Endothelial cell of umbilical vein (primary cell): ENCODE measurements around the gene CEP192. TPM values are rescaled to one million over a fixed set of nuclear protein-coding genes. Genes with fewer than 3 reads are reported as not detected.

ENCODE experiments used
- BruUV-seq: library from RNA; stranded (reverse); fragments of 400-500 nt; replicated peaks from 2 replicates; lab custom pipeline; 2021; lab: Mats Ljungman, UMichigan
- CTCF ChIA-PET: fragments of 300-600, 350-600 bp; sonication (Branson Sonifier 250); formaldehyde crosslinking; loops from one replicate; lab custom pipeline; 2021; ENCODE audit warnings: antibody characterized with exemption, inconsistent platforms; lab: Charles Lee
- POLR2A ChIA-PET: fragments of 300-600, 350-600 bp; sonication (Branson Sonifier 250); formaldehyde crosslinking; loops from one replicate; lab custom pipeline; 2021; ENCODE audit warnings: antibody characterized with exemption, inconsistent platforms; lab: Charles Lee
- DNase-seq: peaks from one replicate; pipeline ENCODE4 v3.0.0-alpha.2; 2011; ENCODE audit warnings: low read depth, low spot score
- FAIRE-seq: peaks from 2 replicates; lab custom pipeline; 2011; peaks lifted over from hg19 to GRCh38; lab: Jason Lieb, UNC
- H2AFZ ChIP-seq: 2 replicates; pipeline ENCODE4 v1.6.0; 2012; ENCODE audit warnings: low read depth, low read length, control low read depth, inconsistent platforms
- H3K27ac ChIP-seq: 2 replicates; pipeline ENCODE4 v1.5.1; 2011; ENCODE audit warnings: low read depth, mild to moderate bottlenecking, control low read depth, low read length, moderate library complexity; ENCODE audit not compliant: insufficient read depth
- H3K27me3 ChIP-seq, 2 experiments: 2 replicates each; pipeline versions ENCODE4 v1.6.0 to v1.6.1; 2011; ENCODE audit warnings: low read length in 2 of 2, mixed read lengths in 1 of 2; ENCODE audit not compliant: control insufficient read depth in 2 of 2, insufficient read depth in 2 of 2
- H3K36me3 ChIP-seq, 2 experiments: 2 replicates in 1 of 2; 3 replicates in 1 of 2; pipeline ENCODE4 v1.5.1; 2011; ENCODE audit warnings: low read length in 2 of 2, mild to moderate bottlenecking in 1 of 2, moderate library complexity in 1 of 2; ENCODE audit not compliant: control insufficient read depth in 2 of 2, insufficient read depth in 2 of 2; ENCODE audit errors: extremely low read depth in 1 of 2
- H3K4me1 ChIP-seq: 3 replicates; pipeline ENCODE4 v1.5.1; 2011; ENCODE audit warnings: mild to moderate bottlenecking, low read length; ENCODE audit not compliant: control insufficient read depth, insufficient read depth; ENCODE audit errors: extremely low read depth
- H3K4me2 ChIP-seq: 2 replicates; pipeline ENCODE4 v1.6.1; 2011; ENCODE audit warnings: low read length, control low read depth, mixed read lengths; ENCODE audit not compliant: insufficient read depth
- H3K4me3 ChIP-seq, 3 experiments: fragments of 200-600 bp in 1 of 3; sonication (generic), shearing (Covaris generic) in 1 of 3; replicated peaks in 1 of 3; 2 replicates each; pipeline ENCODE4 v1.5.1; 2011 to 2016; ENCODE audit warnings: control low read depth in 3 of 3, low read length in 3 of 3, mild to moderate bottlenecking in 2 of 3, inconsistent platforms in 1 of 3, low read depth in 1 of 3, moderate library complexity in 1 of 3; ENCODE audit not compliant: insufficient read depth in 1 of 3
- H3K79me2 ChIP-seq: 2 replicates; pipeline ENCODE4 v1.6.0; 2012; ENCODE audit warnings: low read length, inconsistent platforms; ENCODE audit not compliant: control insufficient read depth, insufficient read depth
- H3K9ac ChIP-seq: replicated peaks from 2 replicates; pipeline ENCODE3; 2011; ENCODE audit warnings: low read length, control low read depth; ENCODE audit not compliant: insufficient read depth; ENCODE audit errors: extremely low read depth
- H3K9me1 ChIP-seq: replicated peaks from 3 replicates; pipeline ENCODE4 v1.6.0; 2011; ENCODE audit warnings: mild to moderate bottlenecking, low read length; ENCODE audit not compliant: control insufficient read depth, insufficient read depth; ENCODE audit errors: extremely low read depth
- H3K9me3 ChIP-seq: replicated peaks from 2 replicates; pipeline ENCODE4 v1.5.1; 2012; ENCODE audit warnings: low read length, inconsistent platforms; ENCODE audit not compliant: control insufficient read depth, insufficient read depth
- H4K20me1 ChIP-seq: replicated peaks from 2 replicates; pipeline ENCODE3; 2011; ENCODE audit warnings: mild to moderate bottlenecking, low read length; ENCODE audit not compliant: control insufficient read depth, insufficient read depth; ENCODE audit errors: extremely low read depth
- CTCF ChIP-seq, 2 donors: IDR thresholded peaks; 1 replicate in 1 of 2; 2 replicates in 1 of 2; pipeline ENCODE4 v1.5.1; 2011; ENCODE audit warnings: low read length in 2 of 2, mild to moderate bottlenecking in 2 of 2, moderate library complexity in 2 of 2, control low read depth in 1 of 2, inconsistent platforms in 1 of 2, low read depth in 1 of 2; ENCODE audit not compliant: insufficient read depth in 1 of 2; ENCODE audit errors: extremely low read depth in 1 of 2
- EZH2 ChIP-seq: IDR thresholded peaks from 2 replicates; pipeline ENCODE4 v1.6.1; 2012; ENCODE audit warnings: borderline replicate concordance, low read depth, mild to moderate bottlenecking, moderate library complexity, low read length, inconsistent platforms; ENCODE audit not compliant: severe bottlenecking
- FOS ChIP-seq: IDR thresholded peaks from 2 replicates; pipeline ENCODE4 v1.6.1; 2011; ENCODE audit warnings: mild to moderate bottlenecking, low read length, moderate library complexity, borderline replicate concordance; ENCODE audit not compliant: insufficient read depth
- GATA2 ChIP-seq: IDR thresholded peaks from 2 replicates; pipeline ENCODE4 v1.7.0; 2011; ENCODE audit warnings: low read depth, mild to moderate bottlenecking, moderate library complexity, mixed read lengths, low read length; ENCODE audit not compliant: insufficient read length, insufficient read depth
- JUN ChIP-seq: IDR thresholded peaks from 2 replicates; pipeline ENCODE4 v1.6.1; 2011; ENCODE audit warnings: borderline replicate concordance, low read depth; ENCODE audit not compliant: insufficient read length, insufficient read depth
- MAX ChIP-seq: IDR thresholded peaks from 2 replicates; pipeline ENCODE4 v1.6.1; 2011; ENCODE audit not compliant: insufficient read depth, insufficient read length
- MYC ChIP-seq: IDR thresholded peaks from one replicate; pipeline ENCODE4 v1.6.1; 2011; ENCODE audit warnings: mild to moderate bottlenecking, low read depth, low read length
- POLR2A ChIP-seq: IDR thresholded peaks from 2 replicates; pipeline ENCODE4 v1.6.1; 2012; ENCODE audit warnings: low read depth, mild to moderate bottlenecking, control low read depth, low read length
- POLR2AphosphoS5 ChIP-seq: IDR thresholded peaks from 2 replicates; pipeline ENCODE4 v1.6.1; 2012; ENCODE audit warnings: low read depth, mild to moderate bottlenecking, control low read depth, low read length, moderate library complexity; ENCODE audit not compliant: insufficient read depth
- dilution Hi-C: fragments of 300-500 bp; cut with MboI; formaldehyde crosslinking; loops from one replicate; pipeline ENCODE4 v1.15.0; 2019; ENCODE audit warnings: low sequenced_read_pairs; ENCODE audit not compliant: extremely low pct_ligation_motif_present
- intact Hi-C: fragments of 100-400 bp; cut with micrococcal nuclease; formaldehyde crosslinking; loops from one replicate; pipeline ENCODE4 v1.10.0; 2022
- polyA plus RNA-seq, 4 experiments: library from polyadenylated mRNA; depleted of rRNA in 3 of 4; stranded (reverse) in 3 of 4; unstranded in 1 of 4; fragments of >200 nt; gene quantifications; 2 replicates each; pipeline versions ENCODE4 v1.2.1 to v1.2.3, GENCODE V29; 2011 to 2012; ENCODE audit warnings: missing spikeins in 1 of 4
- total RNA-seq: library from RNA; stranded (reverse); gene quantifications from 2 replicates; pipeline ENCODE4 v1.2.3, GENCODE V29; 2021

Gene CEP192
- total and polyA plus RNA-seq, 2 donors (not counting 3 experiments of a cell fraction or from before 2014, with no cell fraction given), result 14.5 to 22.9 TPM

GRCh38 chr18:13147130-13147529, 156.0 kb downstream of the CEP192 start:
- Histone ChIP-seq H3K36me3 (no peaks in the 10 kb centered on the region), H4K20me1 (no peaks in the 10 kb centered on the region), H3K4me3 (no peak overlapping the region), H2AFZ (no peak overlapping the region), H3K4me1 (no peaks in the 10 kb centered on the region), H3K79me2 (no peaks in the 10 kb centered on the region), H3K9me1 (no peaks in the 10 kb centered on the region), H3K27ac (no peak overlapping the region), H3K4me2 (no peak overlapping the region), H3K9me3 (peaks cover 3% of the 10 kb centered on the region), H3K27me3 (peaks cover 2 to 4% of the 10 kb centered on the region in 2 experiments), H3K9ac (no peak overlapping the region)
- dilution Hi-C loops (no loop called here), intact Hi-C loops (no loop called here)
- CTCF ChIA-PET, result interaction anchor here (1.0 kb wide), 1 partner anchor 13 kb away, joined by 3 read pairs; no protein-coding TSS in a partner anchor
- FAIRE-seq (no peak), DNase-seq (no peak)
- no TSS peak for BruUV-seq
- no peak for TF ChIP-seq MAX
- no peak for TF ChIP-seq POLR2AphosphoS5
- TF ChIP-seq JUN, result no peak
- no peak for TF ChIP-seq EZH2
- no peak for TF ChIP-seq MYC
- TF ChIP-seq FOS, result no peak
- POLR2A ChIA-PET, result no interaction called here

GRCh38 chr18:13151656-13152055, 160.5 kb downstream of the CEP192 start:
- intact Hi-C loops, result loop anchor here (10.0 kb wide), 1 partner anchor 383 kb away; no protein-coding TSS in a partner anchor

More at GRCh38 chr18:13151656-13152055, 160.5 kb downstream of the CEP192 start:
- Histone ChIP-seq H3K9me3 (no peaks in the 10 kb centered on the region), H4K20me1 (no peaks in the 10 kb centered on the region), H3K36me3 (no peaks in the 10 kb centered on the region), H3K79me2 (no peaks in the 10 kb centered on the region), H3K27me3 (peaks cover 4 to 8% of the 10 kb centered on the region in 2 experiments), H3K4me3 (no peak overlapping the region), H3K27ac (no peak overlapping the region), H3K4me2 (no peak overlapping the region), H3K9ac (no peak overlapping the region), H2AFZ (no peak overlapping the region), H3K4me1 (no peaks in the 10 kb centered on the region), H3K9me1 (no peaks in the 10 kb centered on the region)
- FAIRE-seq, result no peak
- DNase-seq, result no peak
- dilution Hi-C loops, result no loop called here
- TF ChIP-seq GATA2, result no peak
- TF ChIP-seq EZH2, result no peak
- TF ChIP-seq JUN, result no peak
- TF ChIP-seq CTCF (IDR thresholded peaks at IDR 0.05; ENCODE audit: extremely low read depth in 1 of 2, insufficient read depth in 1 of 2, low read depth in 1 of 2, low read length in 2 of 2), result no peak
- no peak for TF ChIP-seq FOS
- TF ChIP-seq POLR2AphosphoS5, result no peak
- no peak for TF ChIP-seq POLR2A
- no peak for TF ChIP-seq MYC
- no peak for TF ChIP-seq MAX
- CTCF ChIA-PET, result interaction anchor here (1.2 kb wide), 1 partner anchor 8 kb away, joined by 5 read pairs; no protein-coding TSS in a partner anchor
- no TSS peak for BruUV-seq
- POLR2A ChIA-PET, result no interaction called here
